HG03558 (cell line): ENCODE data around the gene MAN1A1.
A peak's percentile ranks its signal among the peaks of the same experiment; 100 is the strongest.
"Not testable (repeated sequence)": the region's sequence is repeated elsewhere in the genome, so short reads cannot be mapped to it uniquely, and the experiment has no call there.

Source experiments
- ATAC-seq: cut with Tn5 transposase; IDR thresholded peaks from one replicate; pipeline ENCODE4 v1.9.1; 2021; ENCODE audit warnings: moderate number of reproducible peaks; ENCODE audit not compliant: unreplicated experiment; ENCODE audit errors: extremely low read depth

Gene MAN1A1

GRCh38 chr6:119310486-119311036, 39.0 kb downstream of the MAN1A1 start:
- no peak for ATAC-seq

- no peak for ATAC-seq
Observed at GRCh38 chr6:119308991-119309657, 40.4 kb downstream of the MAN1A1 start.

- no peak for ATAC-seq
Observed at GRCh38 chr6:119308048-119308570, 41.5 kb downstream of the MAN1A1 start.

- ATAC-seq: no peak
Observed at GRCh38 chr6:119307056-119307455, 42.5 kb downstream of the MAN1A1 start.

GRCh38 chr6:119306396-119306968, 43.1 kb downstream of the MAN1A1 start:
- no peak for ATAC-seq

GRCh38 chr6:119303164-119303887, 46.2 kb downstream of the MAN1A1 start:
- no peak for ATAC-seq

GRCh38 chr6:119301429-119301828, 48.1 kb downstream of the MAN1A1 start:
- no peak for ATAC-seq

- ATAC-seq: no peak
Observed at GRCh38 chr6:119299694-119300093, 49.9 kb downstream of the MAN1A1 start.

- ATAC-seq: no peak
Observed at GRCh38 chr6:119297049-119297448, 52.5 kb downstream of the MAN1A1 start.

GRCh38 chr6:119296036-119297035, 53.2 kb downstream of the MAN1A1 start:
- ATAC-seq: no peak

GRCh38 chr6:119294984-119295383, 54.6 kb downstream of the MAN1A1 start:
- ATAC-seq: peak; percentile 76

GRCh38 chr6:119291060-119291459, 58.5 kb downstream of the MAN1A1 start:
- not testable (repeated sequence) for ATAC-seq

GRCh38 chr6:119290306-119290705, 59.3 kb downstream of the MAN1A1 start:
- no peak for ATAC-seq

GRCh38 chr6:119289651-119290050, 59.9 kb downstream of the MAN1A1 start:
- no peak for ATAC-seq

GRCh38 chr6:119285908-119286625, 63.5 kb downstream of the MAN1A1 start:
- no peak for ATAC-seq

- no peak for ATAC-seq
Observed at GRCh38 chr6:119284861-119285521, 64.6 kb downstream of the MAN1A1 start.

- no peak for ATAC-seq
Observed at GRCh38 chr6:119283979-119284545, 65.5 kb downstream of the MAN1A1 start.

- ATAC-seq: no peak
Observed at GRCh38 chr6:119283214-119283613, 66.3 kb downstream of the MAN1A1 start.
